ENCODE results near the gene SMAD2.

- TF ChIP-seq CTCF (IDR thresholded peaks at IDR 0.05; ENCODE audit: low read length) (no peak), EZH2 (IDR thresholded peaks at IDR 0.05; ENCODE audit: borderline replicate concordance, low read length) (no peak)
Observed at GRCh38 chr18:47871288-47871687, 59.2 kb downstream of the SMAD2 start.
